Measurements from ENCODE around the gene MTMR10.

MTMR10 gene, protein sequence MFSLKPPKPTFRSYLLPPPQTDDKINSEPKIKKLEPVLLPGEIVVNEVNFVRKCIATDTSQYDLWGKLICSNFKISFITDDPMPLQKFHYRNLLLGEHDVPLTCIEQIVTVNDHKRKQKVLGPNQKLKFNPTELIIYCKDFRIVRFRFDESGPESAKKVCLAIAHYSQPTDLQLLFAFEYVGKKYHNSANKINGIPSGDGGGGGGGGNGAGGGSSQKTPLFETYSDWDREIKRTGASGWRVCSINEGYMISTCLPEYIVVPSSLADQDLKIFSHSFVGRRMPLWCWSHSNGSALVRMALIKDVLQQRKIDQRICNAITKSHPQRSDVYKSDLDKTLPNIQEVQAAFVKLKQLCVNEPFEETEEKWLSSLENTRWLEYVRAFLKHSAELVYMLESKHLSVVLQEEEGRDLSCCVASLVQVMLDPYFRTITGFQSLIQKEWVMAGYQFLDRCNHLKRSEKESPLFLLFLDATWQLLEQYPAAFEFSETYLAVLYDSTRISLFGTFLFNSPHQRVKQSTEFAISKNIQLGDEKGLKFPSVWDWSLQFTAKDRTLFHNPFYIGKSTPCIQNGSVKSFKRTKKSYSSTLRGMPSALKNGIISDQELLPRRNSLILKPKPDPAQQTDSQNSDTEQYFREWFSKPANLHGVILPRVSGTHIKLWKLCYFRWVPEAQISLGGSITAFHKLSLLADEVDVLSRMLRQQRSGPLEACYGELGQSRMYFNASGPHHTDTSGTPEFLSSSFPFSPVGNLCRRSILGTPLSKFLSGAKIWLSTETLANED

DNA sequence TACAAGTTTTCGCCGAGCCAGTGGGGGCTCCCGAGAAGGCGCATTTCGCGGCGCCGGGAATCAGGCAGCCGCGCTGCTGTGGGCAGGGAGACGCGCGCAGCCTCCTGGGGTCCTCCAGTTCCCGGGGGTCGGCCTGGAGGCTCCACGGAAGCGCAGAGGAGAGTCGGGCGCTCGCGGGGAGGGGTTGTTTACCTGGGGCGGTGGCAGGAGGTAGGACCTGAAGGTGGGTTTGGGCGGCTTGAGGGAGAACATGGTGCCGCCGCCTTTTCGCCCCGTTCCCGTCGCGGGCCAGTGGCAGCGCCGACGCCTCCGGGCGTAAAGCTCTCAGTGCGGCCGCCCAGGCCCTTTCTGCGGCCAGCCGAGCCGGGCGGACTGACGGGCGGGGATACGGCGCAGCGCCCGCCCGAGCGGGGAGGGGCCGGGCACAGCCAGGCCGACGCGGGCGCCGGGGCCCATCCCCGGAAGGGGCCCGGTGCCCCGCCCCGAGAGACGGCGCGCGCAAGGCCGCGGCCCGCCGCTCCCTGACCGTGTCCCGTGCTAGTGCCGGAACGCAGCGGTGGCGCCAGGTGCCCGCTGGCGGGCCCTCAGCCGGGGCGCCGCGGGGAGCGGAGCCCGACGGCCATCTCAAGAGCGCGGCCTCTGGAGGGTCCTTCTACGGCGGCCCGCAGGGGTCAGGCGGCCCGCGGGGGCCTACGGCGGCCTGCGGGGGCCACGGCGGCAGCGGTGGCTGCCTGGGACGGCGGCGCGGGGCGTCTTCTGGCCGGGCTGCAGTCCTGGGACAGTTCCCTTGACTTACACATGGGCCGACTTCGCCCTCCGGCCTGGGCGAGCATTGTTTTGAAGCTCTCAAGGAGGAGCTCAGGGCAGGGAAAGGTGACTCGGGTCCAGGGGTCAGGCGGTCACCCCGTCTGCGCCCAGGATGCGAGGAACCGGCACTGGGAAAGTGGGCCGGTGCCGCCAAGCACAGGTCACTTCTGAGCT lies at the start of gene MTMR10:
Gene MTMR10 (minus strand): TSS at position 374 of the 981 bp plus-strand sequence. CDS start 122 bp downstream, at position 252.
- DNase-seq (ENCODE audit: low read depth), result peak; percentile 82

DNA sequence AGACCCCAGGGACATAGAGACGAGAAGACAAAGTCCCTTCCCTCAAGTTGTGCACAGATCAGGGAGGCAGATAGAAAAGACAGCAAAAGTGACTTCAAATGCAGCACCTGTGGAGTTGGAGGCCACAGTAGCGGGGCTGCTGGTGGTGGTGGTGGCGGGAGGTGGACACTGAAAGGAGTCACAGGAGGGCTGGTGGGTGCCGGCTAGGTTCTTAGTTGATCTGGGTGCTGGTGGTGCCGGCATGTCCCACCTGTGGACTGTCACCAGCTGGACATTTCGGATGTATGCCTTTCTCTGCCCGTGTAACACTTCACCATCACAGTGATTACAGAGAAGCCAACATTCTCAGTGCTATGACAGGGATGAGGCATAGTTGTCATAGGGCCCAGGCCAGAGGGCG lies 49.2 kb upstream of the MTMR10 start:
- no peak for DNase-seq (ENCODE audit: low read depth)
- TF ChIP-seq, protein P1, sequence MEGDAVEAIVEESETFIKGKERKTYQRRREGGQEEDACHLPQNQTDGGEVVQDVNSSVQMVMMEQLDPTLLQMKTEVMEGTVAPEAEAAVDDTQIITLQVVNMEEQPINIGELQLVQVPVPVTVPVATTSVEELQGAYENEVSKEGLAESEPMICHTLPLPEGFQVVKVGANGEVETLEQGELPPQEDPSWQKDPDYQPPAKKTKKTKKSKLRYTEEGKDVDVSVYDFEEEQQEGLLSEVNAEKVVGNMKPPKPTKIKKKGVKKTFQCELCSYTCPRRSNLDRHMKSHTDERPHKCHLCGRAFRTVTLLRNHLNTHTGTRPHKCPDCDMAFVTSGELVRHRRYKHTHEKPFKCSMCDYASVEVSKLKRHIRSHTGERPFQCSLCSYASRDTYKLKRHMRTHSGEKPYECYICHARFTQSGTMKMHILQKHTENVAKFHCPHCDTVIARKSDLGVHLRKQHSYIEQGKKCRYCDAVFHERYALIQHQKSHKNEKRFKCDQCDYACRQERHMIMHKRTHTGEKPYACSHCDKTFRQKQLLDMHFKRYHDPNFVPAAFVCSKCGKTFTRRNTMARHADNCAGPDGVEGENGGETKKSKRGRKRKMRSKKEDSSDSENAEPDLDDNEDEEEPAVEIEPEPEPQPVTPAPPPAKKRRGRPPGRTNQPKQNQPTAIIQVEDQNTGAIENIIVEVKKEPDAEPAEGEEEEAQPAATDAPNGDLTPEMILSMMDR (conservative IDR thresholded peaks at IDR 0.05; ENCODE audit: low read length), result no peak
- H3K4me3 ChIP-seq (ENCODE audit: low read length), result no peak overlapping the region

More for the DNA sequence above, at the start of gene MTMR10:
- H3K4me3 ChIP-seq (ENCODE audit: low read length), result peak within 1 kb of the TSS; percentile 84
- TF ChIP-seq, protein P1 (conservative IDR thresholded peaks at IDR 0.05; ENCODE audit: low read length), result no peak

DNA sequence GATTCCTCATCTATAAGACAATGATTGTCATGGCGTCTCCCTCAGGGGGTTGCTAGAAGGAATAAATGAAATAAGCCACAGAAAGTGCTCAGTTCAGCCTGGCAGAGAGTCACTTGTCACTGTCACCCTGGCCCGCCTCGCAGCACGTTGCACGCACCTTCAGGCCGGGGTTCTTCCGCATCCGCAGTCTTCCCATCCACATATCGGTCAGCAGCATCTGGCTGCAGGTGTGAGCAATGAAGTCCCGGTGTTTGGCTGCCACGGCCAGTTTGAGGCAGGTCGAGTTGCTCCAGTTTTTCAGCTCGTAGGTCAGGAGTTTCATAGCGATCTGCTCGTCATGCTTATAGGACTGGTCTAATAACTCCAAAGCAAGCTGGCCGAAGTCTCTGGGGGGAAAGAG lies 48.5 kb upstream of the MTMR10 start:
- no peak overlapping the region for H3K4me3 ChIP-seq (ENCODE audit: low read length)
- no peak for DNase-seq (ENCODE audit: low read depth)
- TF ChIP-seq, protein P1 (conservative IDR thresholded peaks at IDR 0.05; ENCODE audit: low read length), result no peak

DNA sequence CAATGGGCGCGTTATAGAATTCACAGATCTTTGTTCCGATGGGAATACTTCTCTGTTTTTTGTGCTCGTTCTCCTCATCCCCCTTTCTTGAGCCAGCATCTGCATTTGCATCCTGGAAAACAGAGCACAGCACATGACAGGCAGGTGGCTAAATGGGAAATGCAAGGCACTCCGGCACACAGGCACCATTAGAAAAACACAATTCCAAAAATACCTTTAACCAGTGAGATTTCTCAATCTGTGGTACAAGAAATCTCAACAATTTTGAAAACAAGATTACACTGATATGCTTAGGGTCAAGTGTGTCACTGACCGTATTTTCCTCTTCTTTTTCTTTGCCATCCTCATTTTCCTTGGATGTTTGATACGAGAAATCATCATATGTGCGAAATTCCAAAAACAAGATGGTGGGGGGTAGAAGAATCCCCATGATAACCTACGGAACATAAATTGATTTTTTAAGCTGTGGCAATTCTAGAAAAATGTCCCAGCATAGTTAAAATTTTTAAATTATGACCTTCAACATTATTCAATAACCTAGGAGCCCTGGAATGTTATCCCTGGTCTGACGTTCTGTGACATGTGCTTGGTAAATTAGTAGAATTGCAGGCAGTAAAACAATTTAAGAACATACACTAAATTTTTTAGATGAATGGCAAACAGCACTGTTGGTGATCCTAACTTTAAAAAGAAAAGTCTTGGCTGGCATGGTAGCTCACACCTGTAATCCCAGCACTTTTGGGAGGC lies 46.5 kb upstream of the MTMR10 start:
- TF ChIP-seq, protein P1 (conservative IDR thresholded peaks at IDR 0.05; ENCODE audit: low read length), result no peak
- DNase-seq (ENCODE audit: low read depth), result no peak
- H3K4me3 ChIP-seq (ENCODE audit: low read length), result no peak overlapping the region

DNA sequence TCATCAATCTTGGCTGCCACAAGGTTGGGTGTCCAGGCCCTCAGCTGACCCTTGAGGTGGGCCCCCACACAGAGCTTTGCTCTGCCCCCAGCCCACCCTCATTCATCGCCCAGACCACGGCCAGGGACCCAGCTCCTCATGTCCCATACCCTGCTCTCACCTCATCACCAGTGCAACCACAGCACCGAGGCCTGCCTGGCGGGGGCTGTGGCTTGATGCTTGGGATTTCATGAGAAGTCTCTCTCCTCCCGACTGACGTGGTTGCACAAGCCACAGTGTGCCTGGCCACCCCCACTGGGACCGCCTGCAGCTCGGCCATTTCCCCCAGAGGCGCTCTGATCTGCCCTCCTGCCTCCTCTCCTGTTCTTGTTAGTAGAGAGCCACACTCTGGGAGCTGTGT lies 45.4 kb upstream of the MTMR10 start:
- TF ChIP-seq, protein P1 (conservative IDR thresholded peaks at IDR 0.05; ENCODE audit: low read length), result no peak
- DNase-seq (ENCODE audit: low read depth), result no peak
- no peak overlapping the region for H3K4me3 ChIP-seq (ENCODE audit: low read length)

DNA sequence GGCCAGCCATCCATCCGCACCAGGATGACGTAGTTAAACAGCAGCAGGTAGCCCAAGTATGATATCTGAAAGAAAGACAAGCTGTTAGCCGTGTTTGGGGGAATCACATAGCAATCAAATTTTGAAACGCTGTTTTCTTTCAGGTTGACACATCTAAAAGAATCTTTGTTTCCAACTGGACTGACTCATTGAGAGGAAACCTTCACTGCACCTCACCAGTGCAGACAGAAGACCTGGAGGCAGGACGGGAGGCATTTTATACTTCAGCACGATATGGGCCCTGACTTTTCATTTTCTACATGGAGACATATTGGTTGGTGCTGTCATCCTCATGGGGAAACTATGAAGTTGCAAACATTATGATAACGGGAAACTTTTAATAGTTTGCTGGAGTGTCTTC lies 44.2 kb upstream of the MTMR10 start:
- TF ChIP-seq, protein P1 (conservative IDR thresholded peaks at IDR 0.05; ENCODE audit: low read length), result no peak
- no peak overlapping the region for H3K4me3 ChIP-seq (ENCODE audit: low read length)
- no peak for DNase-seq (ENCODE audit: low read depth)

Data from AG10803 (cell line).